H1 (cell line): ENCODE measurements around the gene OR8B12. TPM values are rescaled to one million over a fixed set of nuclear protein-coding genes. Genes with fewer than 3 reads are reported as not detected.
"Not testable (repeated sequence)": the region's sequence is repeated elsewhere in the genome, so short reads cannot be mapped to it uniquely, and the experiment has no call there.

Experiments used
- CTCF ChIA-PET: fragments of 300-600 bp; sonication (Branson Sonifier 250); formaldehyde crosslinking; loops from one replicate; lab custom pipeline; 2021; ENCODE audit not compliant: partially characterized antibody; lab: Charles Lee
- POLR2A ChIA-PET: fragments of 300-600 bp; sonication (Branson Sonifier 250); formaldehyde crosslinking; loops from one replicate; lab custom pipeline; 2021; ENCODE audit warnings: inconsistent platforms; ENCODE audit not compliant: partially characterized antibody; lab: Charles Lee
- DNase-seq, 2 experiments: peaks; one replicate each; pipeline versions ENCODE4 v3.0.0 to v3.0.0-alpha.2; 2010 to 2022; ENCODE audit warnings: low spot score in 2 of 2, low read depth in 1 of 2, mixed read lengths in 1 of 2
- FAIRE-seq: peaks from 2 replicates; lab custom pipeline; 2011; peaks lifted over from hg19 to GRCh38; lab: Jason Lieb, UNC
- H2AFZ ChIP-seq: 2 replicates; pipeline ENCODE4 v1.8.1; 2012; ENCODE audit warnings: low read length, inconsistent platforms
- H2AK5ac ChIP-seq: 2 replicates; pipeline ENCODE4 v1.6.1; 2013; ENCODE audit warnings: low read depth, low read length
- H2BK120ac ChIP-seq: replicated peaks from 2 replicates; pipeline ENCODE3; 2013; ENCODE audit warnings: low read depth, low read length, inconsistent platforms
- H2BK12ac ChIP-seq: 2 replicates; pipeline ENCODE4 v1.6.1; 2013; ENCODE audit warnings: low read depth, low read length
- H2BK15ac ChIP-seq: 2 replicates; pipeline ENCODE4 v1.6.1; 2013; ENCODE audit warnings: low read length
- H2BK20ac ChIP-seq: 2 replicates; pipeline ENCODE4 v1.6.1; 2013; ENCODE audit warnings: low read length
- H2BK5ac ChIP-seq: 2 replicates; pipeline ENCODE4 v1.6.1; 2013; ENCODE audit warnings: low read depth, low read length
- H3K14ac ChIP-seq: 2 replicates; pipeline ENCODE4 v1.6.1; 2013; ENCODE audit warnings: inconsistent platforms; ENCODE audit not compliant: insufficient read length
- H3K18ac ChIP-seq: 2 replicates; pipeline ENCODE4 v1.6.1; 2013; ENCODE audit warnings: low read length; ENCODE audit errors: extremely low read depth
- H3K23ac ChIP-seq: 2 replicates; pipeline ENCODE4 v1.6.1; 2013; ENCODE audit warnings: inconsistent platforms; ENCODE audit not compliant: insufficient read length
- H3K23me2 ChIP-seq: 2 replicates; pipeline ENCODE4 v1.6.1; 2013; ENCODE audit warnings: low read depth, low read length
- H3K27ac ChIP-seq: 2 replicates; pipeline ENCODE4 v1.6.1; 2011; ENCODE audit warnings: low read depth, low read length, inconsistent platforms
- H3K27me3 ChIP-seq, 4 experiments: replicated peaks in 1 of 4; 1 replicate in 1 of 4; 2 replicates in 3 of 4; pipeline versions ENCODE4 v1.6.1 to v1.8.1; 2011 to 2013; ENCODE audit warnings: low read length in 3 of 4, mild to moderate bottlenecking in 3 of 4, inconsistent platforms in 2 of 4, mixed read lengths in 2 of 4, moderate library complexity in 1 of 4; ENCODE audit not compliant: control insufficient read depth in 3 of 4, insufficient read depth in 3 of 4; ENCODE audit errors: extremely low read depth in 1 of 4
- H3K36me3 ChIP-seq, 4 experiments: 2 replicates each; pipeline versions ENCODE4 v1.6.1 to v1.8.1; 2011 to 2013; ENCODE audit warnings: mild to moderate bottlenecking in 4 of 4, low read length in 3 of 4, moderate library complexity in 2 of 4, control low read depth in 1 of 4, inconsistent platforms in 1 of 4; ENCODE audit not compliant: insufficient read depth in 4 of 4, control insufficient read depth in 2 of 4
- H3K4ac ChIP-seq: replicated peaks from 2 replicates; pipeline ENCODE3; 2013; ENCODE audit warnings: low read length, low read depth, mixed read lengths, inconsistent platforms; ENCODE audit not compliant: insufficient read length
- H3K4me1 ChIP-seq, 4 experiments: replicated peaks in 1 of 4; 1 replicate in 1 of 4; 2 replicates in 3 of 4; pipeline versions ENCODE4 v1.6.1 to v1.8.1; 2011 to 2013; ENCODE audit warnings: low read length in 3 of 4, inconsistent platforms in 2 of 4, mixed read lengths in 1 of 4; ENCODE audit not compliant: insufficient read depth in 4 of 4, control insufficient read depth in 3 of 4
- H3K4me2 ChIP-seq, 2 experiments: 2 replicates each; pipeline versions ENCODE4 v1.6.1 to v1.8.1; 2011 to 2013; ENCODE audit warnings: low read depth in 2 of 2, low read length in 2 of 2, control low read depth in 1 of 2, inconsistent platforms in 1 of 2, mild to moderate bottlenecking in 1 of 2; ENCODE audit not compliant: insufficient read depth in 1 of 2
- H3K4me3 ChIP-seq, 4 experiments: fragments of 200-600, 300-600 bp in 1 of 4; sonication (generic), shearing (Covaris generic), sonication (Bioruptor Twin) in 1 of 4; 2 replicates each; pipeline versions ENCODE4 v1.5.1 to v1.8.1; 2011 to 2016; ENCODE audit warnings: low read length in 4 of 4, low read depth in 3 of 4, control low read depth in 2 of 4, inconsistent platforms in 2 of 4, mild to moderate bottlenecking in 2 of 4, mixed read lengths in 1 of 4, moderate library complexity in 1 of 4; ENCODE audit not compliant: insufficient read depth in 2 of 4; ENCODE audit errors: extremely low read depth in 1 of 4
- H3K56ac ChIP-seq: replicated peaks from 2 replicates; pipeline ENCODE3; 2013; ENCODE audit warnings: low read depth, mild to moderate bottlenecking, mixed read lengths, low read length, inconsistent platforms; ENCODE audit not compliant: insufficient read length
- H3K79me1 ChIP-seq: 2 replicates; pipeline ENCODE4 v1.6.1; 2013; ENCODE audit warnings: low read depth, low read length, control low read depth
- H3K79me2 ChIP-seq, 2 experiments: 2 replicates each; pipeline versions ENCODE4 v1.6.1 to v1.8.1; 2012 to 2013; ENCODE audit warnings: low read length in 2 of 2, mild to moderate bottlenecking in 2 of 2, inconsistent platforms in 1 of 2; ENCODE audit not compliant: insufficient read depth in 2 of 2, control insufficient read depth in 1 of 2
- H3K9ac ChIP-seq, 4 experiments: replicated peaks in 1 of 4; 1 replicate in 1 of 4; 2 replicates in 3 of 4; pipeline versions ENCODE4 v1.6.1 to v1.8.1; 2011 to 2013; ENCODE audit warnings: low read depth in 3 of 4, low read length in 3 of 4, control low read depth in 2 of 4, mild to moderate bottlenecking in 2 of 4, moderate library complexity in 2 of 4, inconsistent platforms in 1 of 4; ENCODE audit errors: extremely low read depth in 1 of 4
- H3K9me3 ChIP-seq, 2 experiments: 2 replicates each; pipeline versions ENCODE4 v1.6.1 to v1.8.1; 2012 to 2013; ENCODE audit warnings: mild to moderate bottlenecking in 2 of 2, moderate library complexity in 2 of 2, control low read depth in 1 of 2, inconsistent platforms in 1 of 2, low read depth in 1 of 2, low read length in 1 of 2, mixed read lengths in 1 of 2; ENCODE audit not compliant: insufficient read depth in 2 of 2
- H4K20me1 ChIP-seq, 2 experiments: replicated peaks in 1 of 2; 2 replicates each; pipeline versions ENCODE3 to v1.8.1; 2011 to 2013; ENCODE audit warnings: inconsistent platforms in 2 of 2, low read length in 2 of 2, mild to moderate bottlenecking in 1 of 2; ENCODE audit not compliant: insufficient read depth in 2 of 2, control insufficient read depth in 1 of 2
- H4K5ac ChIP-seq: 2 replicates; pipeline ENCODE4 v1.6.1; 2013; ENCODE audit warnings: low read length, low read depth, mixed read lengths, inconsistent platforms; ENCODE audit not compliant: insufficient read length
- H4K8ac ChIP-seq: 2 replicates; pipeline ENCODE4 v1.8.0; 2013; ENCODE audit warnings: mild to moderate bottlenecking, moderate library complexity, low read length, inconsistent platforms; ENCODE audit not compliant: insufficient read depth; ENCODE audit errors: extremely low read depth
- H4K91ac ChIP-seq: replicated peaks from 2 replicates; pipeline ENCODE3; 2013; ENCODE audit warnings: low read length, mixed read lengths, inconsistent platforms; ENCODE audit not compliant: insufficient read length
- WGBS, 2 experiments: shearing (Covaris generic) in 1 of 2; methylation state at CpG; one replicate each; pipeline versions ENCODE4 v1.1.6 to v1.1.7; 2013 to 2015; ENCODE audit warnings: low lambda C conversion rate in 2 of 2, mixed read lengths in 2 of 2, inconsistent platforms in 1 of 2, low coverage in 1 of 2, missing lambda C conversion rate in 1 of 2; ENCODE audit not compliant: insufficient replicate concordance in 2 of 2, insufficient coverage in 1 of 2, insufficient read length in 1 of 2; ENCODE audit errors: extremely low coverage in 1 of 2, missing lambda C conversion rate in 1 of 2; 5-methylcytosine and 5-hydroxymethylcytosine counted together
- polyA plus RNA-seq, 7 experiments: library from polyadenylated mRNA; depleted of rRNA in 3 of 7; stranded (reverse) in 5 of 7; unstranded in 2 of 7; fragments of >200 nt in 5 of 7; fragments of 200-250 nt in 2 of 7; gene quantifications; 1 replicate in 5 of 7; 2 replicates in 1 of 7; 4 replicates in 1 of 7; pipeline versions ENCODE4 v1.2.1 to v1.2.3, GENCODE V29; 2011 to 2013; ENCODE audit warnings: missing spikeins in 2 of 7, mixed read lengths in 2 of 7
- total RNA-seq: library from RNA; stranded (reverse); fragmentation: NEBNext Ultra II Directional; extraction: Animal tissue kit (Norgen Biotek cat#: 25700); gene quantifications from 2 replicates; pipeline ENCODE4 v1.2.1, GENCODE V29; 2021

The OR8B12 gene
- total and polyA plus RNA-seq, 2 of the 8 experiments (the other 6 are each of a cell fraction or from before 2014, with no cell fraction given), result not detected

DNA sequence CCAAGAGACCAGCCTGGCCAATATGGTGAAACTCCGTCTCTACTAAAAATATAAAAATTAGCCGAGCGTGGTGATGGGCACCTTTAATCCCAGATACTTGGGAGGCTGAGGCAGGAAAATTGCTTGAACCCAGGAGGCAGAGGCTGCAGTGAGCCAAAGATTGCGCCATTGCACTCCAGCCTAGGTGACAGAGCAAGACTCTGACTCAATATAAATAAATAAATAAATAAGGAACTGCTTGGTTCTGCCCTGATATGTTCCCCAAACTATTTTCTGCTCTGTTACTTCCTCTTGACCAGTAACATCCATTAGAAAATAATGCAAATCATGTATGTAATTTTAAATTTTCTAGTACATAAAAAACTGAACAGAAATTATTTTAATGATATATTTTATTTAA, 28.8 kb downstream of the OR8B12 start:
- H3K23me2 ChIP-seq, H3K27ac ChIP-seq, DNase-seq, H4K8ac ChIP-seq, H3K79me2 ChIP-seq, H3K4me1 ChIP-seq, H2BK12ac ChIP-seq, H4K20me1 ChIP-seq, H3K9ac ChIP-seq, H4K91ac ChIP-seq, H3K79me1 ChIP-seq, H4K5ac ChIP-seq, H2BK15ac ChIP-seq, H3K23ac ChIP-seq, H3K18ac ChIP-seq, H2AK5ac ChIP-seq, CTCF ChIA-PET, H3K14ac ChIP-seq, H3K36me3 ChIP-seq, FAIRE-seq, H2BK5ac ChIP-seq, H3K56ac ChIP-seq, H2BK120ac ChIP-seq, H3K4me2 ChIP-seq, H3K9me3 ChIP-seq, H3K27me3 ChIP-seq, H2BK20ac ChIP-seq, POLR2A ChIA-PET, H3K4ac ChIP-seq, H2AFZ ChIP-seq, H3K4me3 ChIP-seq: not testable (repeated sequence)
- 92% methylated on average over 4 of the region's 4 CpGs; no CpG with 5 or more reads in 1 of the 2 experiments for WGBS, 2 experiments
